ENCODE results near the gene SGCA.

Gene SGCA

DNA sequence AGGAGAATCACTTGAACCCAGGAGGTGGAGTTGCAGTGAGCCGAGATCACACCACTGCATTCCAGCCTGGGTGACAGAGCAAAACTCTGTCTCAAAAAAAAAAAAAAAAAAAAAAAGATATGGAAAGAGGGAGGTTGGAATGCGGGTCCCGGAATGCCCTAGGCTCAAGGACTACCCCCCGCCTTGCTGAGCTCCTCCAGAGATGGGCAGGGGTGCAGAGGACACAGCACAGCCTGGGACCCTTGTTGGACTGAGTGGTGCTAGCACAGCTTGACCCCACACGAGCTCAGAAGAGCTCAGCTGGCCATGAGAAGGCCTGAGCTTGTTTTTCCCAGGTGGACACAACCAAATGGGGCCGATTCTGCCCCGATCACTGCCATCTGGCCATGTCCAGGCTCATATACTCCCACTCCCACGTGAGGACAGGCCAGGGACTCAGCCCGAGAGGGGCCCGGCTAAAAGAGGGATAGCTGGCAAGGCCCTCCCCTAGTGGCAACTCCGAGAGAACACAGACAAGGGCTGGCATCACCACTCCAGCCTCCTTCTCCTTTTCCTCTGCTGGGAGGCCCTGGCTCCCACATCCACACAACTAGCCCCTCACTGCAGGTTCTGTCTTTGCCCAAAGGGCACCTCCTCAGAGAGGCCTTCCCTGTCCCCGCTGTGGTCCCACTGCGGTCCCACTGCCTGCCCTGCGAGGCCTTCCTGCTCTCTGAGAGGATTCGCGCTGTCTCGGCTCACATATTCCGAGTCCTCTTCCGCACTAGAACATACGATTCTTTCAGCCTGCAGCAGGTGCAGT lies 11.0 kb downstream of the SGCA start:
- intact Hi-C loops (cut with DNase I): no loop called here
- peak in 3 of 10 donors; percentile 47 to 76 (median 60) for DNase-seq

DNA sequence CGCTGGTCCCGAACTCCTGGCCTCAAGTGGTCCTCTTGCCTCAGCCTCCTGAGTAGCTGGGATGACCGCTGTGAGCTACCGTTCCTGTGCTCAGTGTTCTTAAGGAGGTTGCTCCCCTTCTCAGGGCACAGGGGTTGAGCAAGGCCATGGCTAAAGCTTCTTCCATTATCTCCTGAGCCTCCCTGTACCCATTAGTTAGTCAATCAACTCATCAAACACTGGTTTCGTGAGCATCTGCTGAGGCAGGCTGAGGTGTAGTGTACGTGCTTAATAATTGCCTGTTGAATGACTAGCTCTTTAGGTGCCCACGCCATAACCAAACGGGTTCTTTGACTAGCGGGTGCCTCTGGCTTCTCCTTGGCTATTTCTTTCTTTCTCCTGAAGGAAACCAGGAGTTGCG lies 11.7 kb downstream of the SGCA start:
- intact Hi-C loops (cut with DNase I): no loop called here
- DNase-seq: peak in 3 of 10 donors; percentile 3 to 20 (median 11)

DNA sequence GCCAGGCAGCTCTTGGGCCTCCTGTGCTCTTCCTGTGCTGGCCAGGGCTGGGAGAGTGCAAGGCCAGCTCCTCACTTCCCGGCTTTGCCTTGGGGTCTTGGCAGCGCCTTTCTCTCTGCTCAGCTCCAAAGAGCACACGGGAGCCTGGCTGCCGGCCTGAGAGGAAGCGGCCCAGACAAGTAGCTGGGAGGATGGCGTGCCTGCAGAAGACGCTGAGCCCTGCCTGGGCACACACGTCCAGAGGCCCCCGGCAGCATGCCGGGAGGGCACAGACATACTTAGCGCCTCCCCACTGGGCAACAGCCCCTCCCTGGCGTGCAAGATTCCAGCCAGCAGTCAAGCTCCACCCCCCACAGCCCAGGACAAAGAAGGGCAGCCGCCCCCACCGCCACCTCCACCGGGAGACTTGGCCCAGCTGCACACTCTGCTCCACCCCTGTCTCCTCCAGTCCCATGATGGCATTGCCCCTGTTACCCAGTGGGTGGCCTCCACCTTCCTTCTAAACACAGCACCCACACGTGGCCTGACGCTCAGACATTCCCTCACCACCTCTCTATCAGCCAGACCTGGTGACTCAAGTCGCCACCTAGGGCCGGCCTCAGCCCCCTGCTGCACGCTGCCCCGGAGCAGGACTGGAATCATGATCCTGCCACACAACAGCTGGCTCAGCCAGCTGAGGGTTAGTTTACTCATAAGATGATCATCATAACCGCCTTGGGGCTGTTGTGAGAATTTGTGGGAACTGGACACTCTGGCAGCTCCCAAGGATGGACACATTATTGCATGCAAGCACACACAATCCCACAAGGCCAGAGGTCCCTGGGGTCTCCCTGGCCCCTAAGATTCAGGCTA lies 12.4 kb downstream of the SGCA start:
- DNase-seq: peak in 5 of 10 donors; percentile 20 to 85 (median 73)
- intact Hi-C loops (cut with DNase I): no loop called here

DNA sequence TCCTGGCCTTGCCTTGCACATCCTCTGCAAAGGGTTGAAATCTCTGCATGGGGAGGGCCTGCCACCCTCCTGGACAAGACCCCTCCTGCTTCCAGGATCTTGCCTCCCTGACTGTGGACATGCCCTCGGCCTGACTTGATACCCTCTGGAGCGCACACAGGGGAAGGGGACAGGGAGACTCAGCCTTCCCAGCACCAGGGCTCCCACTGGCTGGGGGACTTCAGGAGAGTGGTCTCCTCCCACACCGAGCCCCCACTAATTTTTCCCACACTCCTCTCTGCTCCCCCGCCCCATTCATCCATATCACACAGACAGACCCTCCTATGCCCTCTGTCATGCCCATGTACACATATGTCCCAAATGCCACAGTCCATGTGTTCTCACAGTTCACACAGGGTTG lies 14.3 kb downstream of the SGCA start:
- intact Hi-C loops (cut with DNase I): no loop called here
- peak in 2 of 10 donors; percentile 29 to 55 for DNase-seq

DNA sequence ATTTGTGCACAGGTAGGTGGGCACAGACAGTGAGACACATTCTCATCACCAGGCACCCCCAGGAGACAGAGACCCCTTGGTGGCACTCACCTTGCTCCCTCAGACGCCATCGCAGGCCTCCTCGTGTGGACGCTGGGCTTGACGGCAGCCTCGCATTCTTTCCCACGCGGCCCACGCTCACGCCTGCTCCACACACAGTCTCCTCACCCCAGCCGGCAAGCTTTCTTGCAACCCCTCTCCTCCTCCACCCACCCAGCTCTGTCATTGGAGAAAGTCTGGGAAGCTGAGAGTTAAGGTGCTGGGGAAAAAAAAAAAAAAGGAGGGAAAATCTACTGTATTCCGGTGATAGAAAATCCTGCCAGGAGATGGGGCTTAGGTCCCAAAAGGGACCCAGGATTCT lies 14.8 kb downstream of the SGCA start:
- intact Hi-C loops (cut with DNase I): no loop called here
- peak in 2 of 10 donors; percentile 73 to 77 for DNase-seq

DNA sequence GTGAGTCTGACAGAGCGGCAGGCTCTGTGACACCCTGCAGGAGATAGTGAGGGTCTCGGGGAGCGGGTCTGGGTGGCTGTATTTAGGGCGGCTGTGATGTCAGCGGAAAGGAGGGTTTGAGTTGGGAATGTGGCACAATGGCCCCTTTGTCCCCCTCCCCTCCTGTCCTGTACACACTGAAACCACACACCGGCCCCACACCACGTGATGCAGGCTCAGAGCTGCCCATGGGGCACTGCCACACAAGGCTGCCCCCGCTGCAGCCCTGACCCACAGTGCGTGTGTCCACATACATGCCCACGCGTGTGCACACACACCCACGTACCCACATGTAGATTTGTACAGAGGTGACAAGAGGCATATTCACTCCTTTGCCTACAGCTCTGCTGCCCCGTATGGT lies 15.3 kb downstream of the SGCA start:
- peak in 8 of 10 donors; percentile 48 to 95 (median 82) for DNase-seq
- intact Hi-C loops (cut with DNase I): no loop called here

DNA sequence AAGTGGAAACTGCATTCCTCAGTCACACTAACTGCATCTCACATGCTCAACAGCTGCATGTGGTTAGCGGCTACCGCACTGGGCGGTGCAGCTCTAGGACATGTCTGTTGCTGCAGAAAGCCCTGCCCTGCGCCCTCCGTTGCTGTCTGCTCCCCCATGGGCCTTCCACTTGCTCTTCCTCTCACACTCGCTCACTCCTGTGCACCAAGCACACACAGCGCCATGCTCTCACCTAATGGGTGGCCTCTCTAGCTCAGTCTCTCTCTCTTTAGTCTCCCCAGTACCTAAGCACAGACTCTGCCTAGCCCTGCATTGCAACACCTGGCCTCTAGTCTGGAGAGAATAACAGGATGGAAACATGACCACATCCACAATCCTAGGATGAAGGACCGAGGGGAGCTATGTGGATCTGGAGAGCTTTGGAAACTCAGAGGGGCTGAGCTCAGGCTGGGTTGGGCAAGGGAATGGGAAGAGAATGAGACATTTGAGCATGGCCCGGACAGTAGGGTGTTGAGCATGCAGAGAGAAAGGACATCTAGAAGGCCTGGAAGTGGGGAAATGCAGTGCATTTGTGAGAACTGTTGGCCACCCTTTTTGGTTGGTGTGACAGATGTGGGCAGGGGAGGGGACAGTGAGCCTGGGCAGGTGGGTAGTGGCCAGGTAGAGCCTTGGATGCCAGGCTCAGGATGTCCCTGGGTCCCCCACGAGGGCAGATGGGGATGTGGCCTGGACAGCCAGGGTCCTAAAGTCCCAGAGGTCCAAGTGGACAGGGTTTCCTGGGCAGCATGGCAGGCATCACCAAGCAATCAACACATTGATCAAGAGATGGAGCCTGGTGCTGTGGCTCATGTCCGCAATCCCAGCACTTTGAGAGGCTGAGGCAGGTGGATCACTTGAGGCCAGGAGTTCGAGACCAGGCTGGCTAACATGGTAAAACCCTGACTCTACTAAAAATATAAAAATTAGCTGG lies 16.1 kb downstream of the SGCA start:
- intact Hi-C loops (cut with DNase I): no loop called here
- DNase-seq: peak in 2 of 10 donors; percentile 54 to 72

DNA sequence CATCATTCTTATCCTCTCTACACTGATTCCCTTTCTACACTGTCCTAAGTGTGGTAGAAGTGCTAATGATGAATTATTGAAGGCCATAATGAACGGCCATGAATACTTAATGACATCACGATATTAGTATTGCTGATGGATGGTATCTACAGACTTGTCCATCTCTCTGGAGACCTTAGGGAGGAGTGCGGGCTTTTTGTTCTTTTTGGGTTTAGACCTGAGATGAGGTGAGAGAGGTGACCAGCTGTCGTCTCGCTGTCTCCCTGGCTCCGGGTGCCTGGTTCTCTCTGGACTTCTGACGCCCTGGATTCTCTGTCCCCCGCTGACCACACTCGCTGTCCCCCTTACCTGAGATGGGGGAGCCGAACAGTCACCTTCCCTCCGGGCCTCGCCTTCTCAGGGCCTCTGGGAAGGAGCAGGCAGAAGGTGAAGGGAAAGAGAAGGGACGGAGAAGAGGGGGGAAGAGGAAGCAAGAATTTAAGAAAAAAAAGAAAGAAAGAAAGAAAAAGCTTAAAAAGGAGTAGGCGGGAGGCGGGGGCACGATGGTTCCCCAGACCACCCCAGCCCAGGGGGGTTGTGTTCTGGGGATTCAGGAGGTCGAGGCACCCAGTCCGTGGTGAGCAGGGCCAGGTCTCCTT lies 17.1 kb downstream of the SGCA start:
- intact Hi-C loops (cut with DNase I): no loop called here
- peak in 1 of 10 donors; percentile 59 for DNase-seq

DNA sequence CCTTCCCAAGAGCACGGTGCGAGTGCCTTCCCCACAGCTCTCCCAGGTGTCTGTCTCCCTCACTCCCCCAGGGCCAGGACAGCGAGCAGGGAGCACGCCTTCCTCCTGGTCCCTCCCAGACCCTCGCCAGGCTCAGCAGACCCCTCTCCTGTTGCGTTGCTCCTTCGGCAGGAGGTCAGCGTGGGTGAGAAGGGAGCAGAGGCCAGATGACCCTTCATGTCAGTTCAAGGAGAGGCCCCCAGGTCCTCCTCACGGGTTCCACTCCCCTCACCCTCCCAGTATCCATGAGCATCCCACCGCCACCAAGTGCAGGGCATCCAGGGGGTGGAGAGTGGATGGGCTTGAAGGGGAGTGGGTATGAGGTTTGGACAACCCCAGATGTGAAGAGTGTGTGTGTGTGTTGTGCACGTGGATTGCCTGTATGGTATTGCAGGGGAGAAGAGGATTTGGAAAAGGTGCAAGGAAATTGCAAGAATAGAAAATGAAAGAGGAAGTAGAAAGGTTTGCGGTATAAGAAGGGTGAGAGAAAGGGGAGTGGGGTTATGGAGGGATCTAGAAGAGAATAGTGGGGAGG lies 17.7 kb downstream of the SGCA start:
- peak in 1 of 10 donors; percentile 66 for DNase-seq

DNA sequence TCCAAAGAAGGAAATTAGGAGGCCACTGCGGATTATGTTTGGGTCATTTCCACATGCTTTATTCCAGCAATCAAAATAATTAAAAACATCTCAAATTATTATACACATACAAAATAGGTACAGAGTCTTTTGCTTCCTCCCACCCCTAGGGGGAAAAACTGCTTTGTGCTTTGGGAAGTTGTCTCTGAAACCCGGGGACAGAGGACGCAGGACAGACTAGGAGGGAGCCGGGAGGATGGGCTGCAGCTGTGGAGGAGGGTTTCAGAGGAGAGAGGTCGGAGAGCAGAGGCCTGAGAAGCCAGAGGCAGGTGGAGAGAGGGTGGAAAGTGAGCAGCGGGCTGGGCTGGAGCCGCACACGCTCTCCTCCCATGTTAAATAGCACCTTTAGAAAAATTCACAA lies 18.3 kb downstream of the SGCA start:
- intact Hi-C loops (cut with DNase I): no loop called here

More for the DNA sequence above, 17.7 kb downstream of the SGCA start:
- intact Hi-C loops (cut with DNase I): no loop called here

DNA sequence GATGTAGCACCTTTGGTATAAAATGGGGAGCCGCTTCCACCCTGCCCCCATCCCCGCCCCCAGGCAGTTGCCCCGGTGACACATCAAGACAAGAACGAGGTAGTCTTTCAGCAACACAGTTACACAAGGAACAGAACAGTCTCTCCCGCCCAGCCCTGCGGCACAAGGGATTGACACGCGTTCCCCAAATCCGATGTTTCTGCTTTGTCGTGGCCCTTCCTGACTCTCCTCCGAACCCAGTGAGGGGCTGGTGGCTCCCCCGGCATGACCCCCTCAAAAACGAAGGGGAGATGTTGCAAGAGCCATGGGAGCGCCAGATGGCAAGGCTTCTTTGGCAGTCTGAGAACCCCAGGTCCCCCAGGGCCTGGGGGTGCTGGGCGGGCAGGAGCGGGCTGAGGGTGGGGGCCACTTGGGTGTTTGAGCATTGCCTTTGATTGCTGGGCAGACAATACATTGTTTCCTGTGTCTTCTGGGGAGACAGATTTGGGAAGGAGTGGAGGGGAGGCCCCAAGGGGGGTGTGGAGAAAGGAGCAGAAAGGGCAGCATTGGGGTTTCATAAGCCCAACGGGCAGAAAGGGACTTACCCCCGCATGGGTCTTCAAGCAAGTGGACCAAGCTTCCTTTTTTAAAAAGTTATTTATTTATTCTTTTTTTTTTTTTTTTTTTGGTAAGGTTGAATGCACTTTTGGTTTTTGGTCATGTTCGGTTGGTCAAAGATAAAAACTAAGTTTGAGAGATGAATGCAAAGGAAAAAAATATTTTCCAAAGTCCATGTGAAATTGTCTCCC lies 19.0 kb downstream of the SGCA start:
- peak in 5 of 10 donors; percentile 28 to 83 (median 53) for DNase-seq
- intact Hi-C loops (cut with DNase I): no loop called here

More for the DNA sequence above, 18.3 kb downstream of the SGCA start:
- DNase-seq: peak in 1 of 10 donors; percentile 59

DNA sequence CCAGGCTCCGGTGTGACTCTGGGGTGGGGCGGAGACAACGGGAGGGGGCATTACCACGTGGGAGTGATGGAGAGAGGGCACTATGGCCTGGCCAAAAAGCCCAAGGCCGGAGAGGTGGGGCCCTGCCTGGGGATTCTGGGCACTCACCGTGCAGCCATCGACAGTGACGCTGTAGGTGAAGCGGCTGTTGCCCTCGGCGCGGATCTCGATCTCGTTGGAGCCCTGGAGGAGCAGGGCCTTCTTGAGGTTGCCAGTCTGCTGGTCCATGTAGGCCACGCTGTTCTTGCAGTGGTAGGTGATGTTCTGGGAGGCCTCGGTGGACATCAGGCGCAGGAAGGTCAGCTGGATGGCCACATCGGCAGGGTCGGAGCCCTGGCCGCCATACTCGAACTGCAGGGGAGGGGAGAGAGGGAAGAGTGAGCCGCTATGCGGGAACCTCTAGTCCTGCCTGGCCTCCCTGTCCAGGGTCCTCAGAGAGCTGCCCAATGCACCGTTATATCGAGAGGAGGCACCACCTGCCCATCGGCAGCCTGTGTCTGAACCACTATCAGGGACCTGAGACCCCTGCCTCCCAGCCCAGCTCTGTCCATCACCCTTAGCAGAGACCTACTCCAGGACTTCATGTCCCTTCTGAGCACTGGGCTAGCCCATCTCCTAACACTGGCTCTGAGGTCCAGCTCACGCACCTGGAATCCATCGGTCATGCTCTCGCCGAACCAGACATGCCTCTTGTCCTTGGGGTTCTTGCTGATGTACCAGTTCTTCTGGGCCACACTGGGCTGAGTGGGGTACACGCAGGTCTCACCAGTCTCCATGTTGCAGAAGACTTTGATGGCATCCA lies 20.0 kb downstream of the SGCA start:
- intact Hi-C loops (cut with DNase I): no loop called here
- DNase-seq: no peak

DNA sequence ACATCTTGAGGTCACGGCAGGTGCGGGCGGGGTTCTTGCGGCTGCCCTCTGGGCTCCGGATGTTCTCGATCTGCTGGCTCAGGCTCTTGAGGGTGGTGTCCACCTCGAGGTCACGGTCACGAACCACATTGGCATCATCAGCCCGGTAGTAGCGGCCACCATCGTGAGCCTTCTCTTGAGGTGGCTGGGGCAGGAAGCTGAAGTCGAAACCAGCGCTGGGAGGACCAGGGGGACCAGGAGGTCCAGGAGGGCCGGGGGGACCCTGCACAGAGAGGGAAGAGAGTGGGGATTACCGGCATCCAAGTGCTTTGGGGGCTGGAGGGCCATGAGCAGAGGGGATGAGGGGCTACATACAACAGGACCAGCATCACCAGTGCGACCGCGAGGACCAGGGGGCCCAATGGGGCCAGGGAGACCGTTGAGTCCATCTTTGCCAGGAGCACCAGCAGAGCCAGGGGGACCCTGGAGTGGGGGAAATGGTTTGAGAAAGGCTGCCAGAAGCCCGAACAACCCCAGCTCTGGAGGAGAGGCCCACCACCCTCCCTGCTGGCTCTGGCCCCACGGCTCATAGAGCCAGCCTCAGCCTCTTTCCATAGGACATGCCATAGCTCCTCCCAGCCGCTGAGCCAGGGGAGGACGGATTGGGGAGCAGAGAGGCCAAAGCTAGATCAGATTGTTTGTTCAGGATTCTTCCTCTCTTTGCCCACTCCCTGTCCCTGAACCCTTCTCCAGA lies 21.0 kb downstream of the SGCA start:
- intact Hi-C loops (cut with DNase I): no loop called here
- DNase-seq: peak in 1 of 10 donors; percentile 66

DNA sequence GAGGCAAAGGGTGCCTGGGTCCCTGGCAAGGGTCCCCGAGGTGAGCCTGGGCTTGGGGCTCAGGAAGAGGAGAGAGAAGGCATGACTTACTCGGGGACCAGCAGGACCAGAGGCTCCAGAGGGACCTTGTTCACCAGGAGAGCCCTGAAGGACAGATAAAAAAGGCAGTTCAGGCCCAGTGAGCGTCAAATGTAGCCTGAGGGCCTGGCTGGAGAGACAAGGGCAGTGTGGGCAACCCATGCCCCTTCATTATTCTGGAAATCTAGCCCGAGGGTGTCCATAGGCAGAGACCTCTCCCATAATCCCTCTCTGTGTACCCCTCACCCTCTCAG lies 21.6 kb downstream of the SGCA start:
- intact Hi-C loops (cut with DNase I): no loop called here
- no peak for DNase-seq

DNA sequence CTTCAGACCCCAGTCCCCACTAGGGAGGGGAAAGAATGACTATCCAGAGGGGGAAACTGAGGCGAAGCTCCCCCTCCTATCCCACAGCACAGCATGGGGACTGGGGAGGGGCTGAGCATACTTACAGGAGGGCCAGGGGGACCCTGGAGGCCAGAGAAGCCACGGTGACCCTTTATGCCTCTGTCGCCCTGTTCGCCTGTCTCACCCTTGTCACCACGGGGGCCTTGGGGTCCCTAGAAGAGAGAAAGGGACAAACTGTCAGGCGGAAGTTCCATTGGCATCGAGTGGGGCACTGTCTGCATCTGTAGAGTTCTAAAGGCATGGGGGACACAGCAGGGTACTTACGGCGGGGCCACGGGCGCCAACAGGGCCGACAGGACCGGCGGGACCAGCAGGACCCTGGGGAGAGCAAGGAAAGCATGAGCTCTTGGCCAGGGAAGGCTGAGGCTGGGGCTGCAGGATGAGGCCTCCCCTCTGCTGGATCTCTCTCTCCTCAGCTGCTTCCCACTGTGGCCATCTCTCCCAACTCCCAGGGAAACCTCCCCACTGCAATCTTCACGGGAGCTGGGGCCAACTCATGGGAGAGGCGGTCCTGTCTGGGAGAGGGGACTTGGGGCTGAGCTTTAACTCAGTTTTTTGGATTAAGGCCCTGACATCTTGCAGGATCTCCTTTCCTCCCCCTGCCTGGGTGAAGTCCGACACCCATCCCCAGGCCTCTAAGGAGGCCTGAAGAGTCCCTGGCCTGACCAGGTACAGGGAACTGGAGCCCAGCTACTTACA lies 22.1 kb downstream of the SGCA start:
- intact Hi-C loops (cut with DNase I): no loop called here
- DNase-seq: no peak

DNA sequence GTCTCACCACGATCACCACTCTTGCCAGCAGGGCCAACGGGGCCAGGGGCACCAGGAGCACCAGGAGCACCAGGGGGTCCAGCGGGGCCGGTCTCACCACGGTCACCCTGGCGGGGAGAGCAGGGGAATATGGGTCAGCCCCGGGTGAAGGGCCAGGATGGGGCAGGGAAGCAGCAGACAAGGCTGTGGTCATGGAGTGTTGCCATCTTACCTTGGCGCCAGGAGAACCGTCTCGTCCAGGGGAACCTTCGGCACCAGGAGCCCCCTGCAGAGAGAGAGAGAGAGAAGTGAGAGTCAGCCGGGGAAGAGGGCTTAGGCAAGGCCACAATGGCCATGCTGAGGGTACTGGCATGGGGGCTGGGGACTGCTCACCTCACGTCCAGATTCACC lies 22.7 kb downstream of the SGCA start:
- DNase-seq: no peak
- intact Hi-C loops (cut with DNase I): no loop called here
